Progenitor cell of endocrine pancreas (in vitro differentiated cells): Measurements from ENCODE around the gene DNM1L. TPM values are rescaled to one million over a fixed set of nuclear protein-coding genes. Genes with fewer than 3 reads are reported as not detected.

ENCODE experiments used
- DNase-seq: peaks from one replicate; pipeline ENCODE4 v3.0.0; 2021; ENCODE audit warnings: low spot score; ENCODE audit not compliant: unreplicated experiment
- H3K27ac Mint-ChIP-seq: 2 replicates; pipeline ENCODE4 v1.8.0; 2021; ENCODE audit warnings: mild to moderate bottlenecking, moderate library complexity, mixed read lengths
- H3K27me3 Mint-ChIP-seq: 2 replicates; pipeline ENCODE4 v1.8.0; 2021; ENCODE audit warnings: mixed read lengths
- H3K36me3 Mint-ChIP-seq: 2 replicates; pipeline ENCODE4 v1.8.0; 2022; ENCODE audit warnings: mixed read lengths; ENCODE audit not compliant: insufficient read depth
- H3K4me1 Mint-ChIP-seq: 2 replicates; pipeline ENCODE4 v1.8.0; 2021; ENCODE audit warnings: low read depth, mixed read lengths
- H3K4me3 Mint-ChIP-seq: 2 replicates; pipeline ENCODE4 v1.8.0; 2021; ENCODE audit warnings: low read depth, mild to moderate bottlenecking, moderate library complexity, mixed read lengths
- H3K9me3 Mint-ChIP-seq: 2 replicates; pipeline ENCODE4 v1.8.0; 2021; ENCODE audit warnings: low read depth, mixed read lengths
- total RNA-seq: library from RNA; stranded (reverse); gene quantifications from 2 replicates; pipeline ENCODE4 v1.2.1, GENCODE V29; 2021
- TF ChIP-seq, protein P1 (sequence below): fragments of 200-600 bp; sonication (generic); IDR thresholded peaks from one replicate; pipeline ENCODE4 v1.5.0; 2021; ENCODE audit warnings: antibody characterized with exemption, mild to moderate bottlenecking; ENCODE audit not compliant: unreplicated experiment

The DNM1L gene
- total RNA-seq, 1 donor from 2014 or later = 150 TPM

DNA sequence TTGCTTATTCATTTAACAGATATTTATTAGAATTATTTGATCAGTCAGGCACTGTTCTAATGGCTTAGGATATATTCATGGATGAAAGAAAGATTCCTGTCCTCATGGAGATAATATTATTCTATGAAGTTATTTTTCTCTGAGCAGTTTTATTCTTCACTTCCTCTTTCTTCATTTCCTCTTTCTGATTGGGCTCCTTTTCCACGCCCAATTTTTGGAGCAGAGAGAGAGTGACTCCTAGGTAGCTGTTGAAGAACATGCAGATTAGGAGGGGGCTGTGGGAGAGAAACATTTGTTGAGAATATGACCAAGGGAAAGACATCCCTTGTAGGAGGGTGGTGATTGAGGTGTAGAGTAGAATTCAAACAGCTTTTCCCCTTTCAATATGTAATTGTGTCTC is 82.6 kb downstream of the DNM1L start:
- no peak for DNase-seq
- Mint-ChIP-seq H3K9me3 (no peaks in the 10 kb centered on the region), H3K4me1 (no peaks in the 10 kb centered on the region), H3K27me3 (peaks cover 4% of the 10 kb centered on the region), H3K27ac (no peak overlapping the region), H3K36me3 (no peaks in the 10 kb centered on the region), H3K4me3 (no peak overlapping the region)
- TF ChIP-seq, protein P1, sequence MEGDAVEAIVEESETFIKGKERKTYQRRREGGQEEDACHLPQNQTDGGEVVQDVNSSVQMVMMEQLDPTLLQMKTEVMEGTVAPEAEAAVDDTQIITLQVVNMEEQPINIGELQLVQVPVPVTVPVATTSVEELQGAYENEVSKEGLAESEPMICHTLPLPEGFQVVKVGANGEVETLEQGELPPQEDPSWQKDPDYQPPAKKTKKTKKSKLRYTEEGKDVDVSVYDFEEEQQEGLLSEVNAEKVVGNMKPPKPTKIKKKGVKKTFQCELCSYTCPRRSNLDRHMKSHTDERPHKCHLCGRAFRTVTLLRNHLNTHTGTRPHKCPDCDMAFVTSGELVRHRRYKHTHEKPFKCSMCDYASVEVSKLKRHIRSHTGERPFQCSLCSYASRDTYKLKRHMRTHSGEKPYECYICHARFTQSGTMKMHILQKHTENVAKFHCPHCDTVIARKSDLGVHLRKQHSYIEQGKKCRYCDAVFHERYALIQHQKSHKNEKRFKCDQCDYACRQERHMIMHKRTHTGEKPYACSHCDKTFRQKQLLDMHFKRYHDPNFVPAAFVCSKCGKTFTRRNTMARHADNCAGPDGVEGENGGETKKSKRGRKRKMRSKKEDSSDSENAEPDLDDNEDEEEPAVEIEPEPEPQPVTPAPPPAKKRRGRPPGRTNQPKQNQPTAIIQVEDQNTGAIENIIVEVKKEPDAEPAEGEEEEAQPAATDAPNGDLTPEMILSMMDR = no peak

DNA sequence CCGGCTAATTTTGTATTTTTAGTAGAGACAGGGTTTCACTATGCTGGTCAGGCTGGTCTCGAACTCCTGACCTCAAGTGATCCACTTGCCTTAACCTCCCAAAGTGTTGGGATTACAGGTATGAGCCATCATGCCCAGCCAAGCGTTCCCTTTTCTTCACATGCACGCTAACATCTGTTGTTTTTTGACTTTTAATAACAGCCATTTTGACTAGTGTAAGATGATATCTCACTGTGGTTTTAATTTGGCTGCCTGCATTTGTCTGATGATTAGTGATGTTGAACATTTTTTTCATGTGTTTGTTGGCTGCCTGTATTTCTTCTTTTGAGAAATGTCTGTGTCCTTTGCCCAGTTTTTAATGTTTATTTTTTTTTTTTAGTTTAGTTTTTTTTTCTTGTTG is 86.8 kb downstream of the DNM1L start:
- Mint-ChIP-seq H3K27ac (no peak overlapping the region), H3K4me3 (no peak overlapping the region), H3K9me3 (peaks cover 6% of the 10 kb centered on the region), H3K27me3 (peaks cover 4% of the 10 kb centered on the region), H3K36me3 (no peaks in the 10 kb centered on the region), H3K4me1 (no peaks in the 10 kb centered on the region)
- no peak for DNase-seq
- TF ChIP-seq, protein P1 = no peak

DNA sequence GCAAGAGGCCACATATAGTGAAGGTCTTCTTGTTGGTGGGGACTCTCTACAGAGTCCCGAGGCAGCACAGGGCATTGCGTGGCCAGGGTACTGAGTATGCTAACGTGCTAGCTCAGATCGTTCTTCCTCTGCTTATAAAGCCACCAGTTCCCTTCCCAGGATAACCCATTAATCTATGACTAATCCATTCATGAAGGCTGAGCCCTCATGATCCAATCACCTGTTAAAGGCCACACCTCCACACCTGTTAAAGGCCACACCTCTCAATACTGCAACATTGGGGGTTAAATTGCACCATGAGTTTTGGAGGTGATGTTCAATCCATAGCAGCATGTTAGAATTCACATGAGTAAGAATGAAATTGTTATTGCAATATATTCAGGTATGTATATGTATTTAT is 89.4 kb downstream of the DNM1L start:
- H3K36me3 Mint-ChIP-seq = no peaks in the 10 kb centered on the region
- H3K27ac Mint-ChIP-seq = no peak overlapping the region
- TF ChIP-seq, protein P1 = no peak
- H3K9me3 Mint-ChIP-seq = peaks cover 6% of the 10 kb centered on the region
- no peak overlapping the region for H3K4me3 Mint-ChIP-seq
- DNase-seq = no peak
- no peaks in the 10 kb centered on the region for H3K27me3 Mint-ChIP-seq
- no peaks in the 10 kb centered on the region for H3K4me1 Mint-ChIP-seq

DNA sequence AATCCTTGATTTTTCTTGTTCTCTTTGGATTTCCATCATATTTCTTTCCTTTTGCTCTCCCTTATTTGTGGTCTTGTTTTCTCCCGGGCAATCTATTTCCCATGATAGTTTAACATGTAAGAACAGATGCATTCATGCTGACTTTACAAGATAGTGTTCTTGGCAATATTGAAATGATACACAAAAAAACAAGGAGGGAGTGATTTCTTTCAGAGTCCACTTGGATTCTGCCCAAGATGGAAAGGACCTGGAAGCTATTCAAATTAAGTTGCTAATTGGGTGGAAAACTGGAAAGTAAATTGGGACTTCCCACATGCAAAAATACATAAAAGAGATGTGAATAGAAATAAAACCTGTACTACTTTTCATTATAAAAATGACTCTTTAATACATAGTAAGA is 91.0 kb downstream of the DNM1L start:
- Mint-ChIP-seq H3K27me3 (no peaks in the 10 kb centered on the region), H3K36me3 (no peaks in the 10 kb centered on the region), H3K4me3 (no peak overlapping the region), H3K4me1 (no peaks in the 10 kb centered on the region), H3K9me3 (peaks cover 6% of the 10 kb centered on the region), H3K27ac (no peak overlapping the region)
- DNase-seq = no peak
- TF ChIP-seq, protein P1 = no peak

DNA sequence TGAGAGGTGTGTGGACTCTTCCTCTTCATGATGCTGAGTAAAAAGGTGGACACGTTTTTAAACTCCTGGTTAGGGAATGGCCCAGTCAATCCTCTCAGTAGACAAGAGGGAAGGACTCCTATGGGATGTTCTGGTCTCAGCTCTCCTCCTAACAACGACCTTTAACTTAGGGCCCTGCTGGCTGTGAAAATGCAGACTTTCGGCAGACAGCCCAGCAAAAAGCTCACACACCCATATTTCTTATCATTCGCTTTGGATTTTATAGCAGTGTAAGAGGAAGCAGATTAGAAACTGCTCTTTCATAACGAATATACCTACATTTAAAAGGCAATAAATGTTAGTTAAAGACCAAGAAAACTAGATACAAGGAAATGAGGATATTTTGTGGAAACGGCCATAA is 94.6 kb downstream of the DNM1L start:
- DNase-seq = no peak
- H3K27me3 Mint-ChIP-seq = no peaks in the 10 kb centered on the region
- TF ChIP-seq, protein P1 = no peak
- no peak overlapping the region for H3K27ac Mint-ChIP-seq
- peaks cover 7% of the 10 kb centered on the region for H3K4me1 Mint-ChIP-seq
- H3K4me3 Mint-ChIP-seq = no peak overlapping the region
- H3K36me3 Mint-ChIP-seq = no peaks in the 10 kb centered on the region
- H3K9me3 Mint-ChIP-seq = no peaks in the 10 kb centered on the region
